HepG2 (cell line): ENCODE results near the gene TEAD4. TPM values are rescaled to one million over a fixed set of nuclear protein-coding genes. Genes with fewer than 3 reads are reported as not detected.

Experiments used
- HOMEZ ChIP-seq: IDR thresholded peaks from 2 replicates; pipeline ENCODE4 v1.6.1; 2016; ENCODE audit warnings: low read depth
- LCORL ChIP-seq, 2 experiments: fragments of 450-650 bp in 1 of 2; sonication (generic) in 1 of 2; formaldehyde crosslinking in 1 of 2; IDR thresholded peaks; 2 replicates each; pipeline versions ENCODE4 v1.5.0 to v1.6.1; 2017 to 2020; ENCODE audit warnings: antibody characterized with exemption in 1 of 2, missing genetic modification reagents in 1 of 2
- ZBTB21 ChIP-seq: sonication (generic); formaldehyde crosslinking; IDR thresholded peaks from 2 replicates; pipeline ENCODE4 v1.4.0; 2020; ENCODE audit warnings: missing genetic modification reagents
- ZBTB37 ChIP-seq: sonication (generic); formaldehyde crosslinking; IDR thresholded peaks from 2 replicates; pipeline ENCODE4 v1.4.0; 2020; ENCODE audit warnings: mild to moderate bottlenecking, missing genetic modification reagents
- ZFX ChIP-seq: sonication (generic); formaldehyde crosslinking; IDR thresholded peaks from 2 replicates; pipeline ENCODE4 v1.4.0; 2020; ENCODE audit warnings: mild to moderate bottlenecking, low read depth, missing genetic modification reagents, moderate library complexity
- ZKSCAN8 ChIP-seq: IDR thresholded peaks from 2 replicates; pipeline ENCODE4 v1.6.1; 2016; ENCODE audit warnings: borderline replicate concordance, missing genetic modification reagents, missing compliant biosample characterization
- ZNF121 ChIP-seq: sonication (generic); formaldehyde crosslinking; IDR thresholded peaks from 2 replicates; pipeline ENCODE4 v1.5.0; 2020; ENCODE audit warnings: mild to moderate bottlenecking, missing genetic modification reagents
- polyA plus RNA-seq, 8 experiments: library from polyadenylated mRNA; depleted of rRNA in 3 of 8; stranded (reverse) in 7 of 8; unstranded in 1 of 8; fragments of >200 nt; fragmentation: Illumina TruSeq in 4 of 8; extraction: Trizol in 4 of 8; gene quantifications; 2 replicates each; pipeline versions ENCODE4 v1.2.1 to v1.2.3, GENCODE V29; 2011 to 2016; ENCODE audit warnings: low read depth in 4 of 8, missing spikeins in 1 of 8, mixed read lengths in 1 of 8; ENCODE audit not compliant: insufficient read depth in 1 of 8
- total RNA-seq, 5 experiments: library from RNA; depleted of rRNA; stranded (reverse); fragments of >200 nt; fragmentation: Illumina TruSeq; extraction: Trizol; gene quantifications; 2 replicates each; pipeline ENCODE4 v1.2.3, GENCODE V29; 2016; ENCODE audit warnings: low read depth in 1 of 5
- TF ChIP-seq, protein P1 (sequence below): sonication (generic); formaldehyde crosslinking; conservative IDR thresholded peaks from 2 replicates; pipeline ENCODE4 v1.8.0; 2022; ENCODE audit warnings: mild to moderate bottlenecking, moderate library complexity, missing genetic modification reagents
- TF ChIP-seq, protein P2 (sequence below): sonication (generic); formaldehyde crosslinking; IDR thresholded peaks from 2 replicates; pipeline ENCODE4 v1.8.1; 2023; ENCODE audit warnings: mild to moderate bottlenecking, missing genetic modification reagents

The TEAD4 gene
- total and polyA plus RNA-seq, 2 of the 13 experiments (the other 11 are each of a cell fraction or from before 2014, with no cell fraction given) = 45.0 to 69.4 TPM

DNA sequence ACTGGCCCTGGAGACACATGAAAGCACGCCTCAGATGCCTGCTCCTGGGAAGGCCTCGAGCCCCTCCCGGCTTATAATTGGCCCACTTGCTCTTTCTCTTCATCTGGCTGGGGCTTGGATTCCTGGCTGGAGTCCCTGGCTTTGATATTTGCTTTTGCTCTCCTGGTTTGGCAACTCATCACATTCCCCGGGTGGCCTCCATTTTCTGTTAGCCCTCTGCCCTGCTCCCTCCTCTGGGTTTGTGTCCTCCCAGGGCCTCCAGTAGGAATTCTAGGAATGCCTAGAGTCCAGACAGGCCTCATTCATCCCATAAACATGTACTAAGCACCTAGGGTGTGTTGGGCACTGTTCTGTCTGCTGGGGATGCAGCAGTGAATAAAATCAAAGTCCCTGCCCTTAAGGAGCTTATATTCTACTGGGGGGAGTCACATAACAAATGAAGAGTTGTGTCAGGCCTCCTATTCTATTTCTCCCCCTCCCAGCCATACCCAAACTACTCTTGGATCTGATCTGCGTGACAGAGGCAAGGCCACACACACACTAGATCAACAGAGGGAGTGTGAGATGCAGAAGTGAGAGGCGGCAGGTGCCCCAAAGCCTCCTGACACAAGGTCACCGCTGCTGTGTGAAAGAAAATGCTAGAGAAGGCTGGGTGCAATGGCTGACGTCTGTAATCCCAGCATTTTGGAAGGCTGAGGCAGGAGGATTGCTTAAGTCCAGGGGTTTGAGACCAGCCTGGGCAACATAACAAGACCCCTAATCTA lies 96.7 kb downstream of the TEAD4 start (continued):
- TF ChIP-seq ZBTB21 (CRISPR knock-in tag) = no peak
- TF ChIP-seq ZNF121 (CRISPR knock-in tag) = peak; percentile 13; the same call in 1 of the 2 replicates
- TF ChIP-seq, protein P1, sequence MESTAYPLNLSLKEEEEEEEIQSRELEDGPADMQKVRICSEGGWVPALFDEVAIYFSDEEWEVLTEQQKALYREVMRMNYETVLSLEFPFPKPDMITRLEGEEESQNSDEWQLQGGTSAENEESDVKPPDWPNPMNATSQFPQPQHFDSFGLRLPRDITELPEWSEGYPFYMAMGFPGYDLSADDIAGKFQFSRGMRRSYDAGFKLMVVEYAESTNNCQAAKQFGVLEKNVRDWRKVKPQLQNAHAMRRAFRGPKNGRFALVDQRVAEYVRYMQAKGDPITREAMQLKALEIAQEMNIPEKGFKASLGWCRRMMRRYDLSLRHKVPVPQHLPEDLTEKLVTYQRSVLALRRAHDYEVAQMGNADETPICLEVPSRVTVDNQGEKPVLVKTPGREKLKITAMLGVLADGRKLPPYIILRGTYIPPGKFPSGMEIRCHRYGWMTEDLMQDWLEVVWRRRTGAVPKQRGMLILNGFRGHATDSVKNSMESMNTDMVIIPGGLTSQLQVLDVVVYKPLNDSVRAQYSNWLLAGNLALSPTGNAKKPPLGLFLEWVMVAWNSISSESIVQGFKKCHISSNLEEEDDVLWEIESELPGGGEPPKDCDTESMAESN = peak; percentile 56; the same call in 1 of the 2 replicates
- TF ChIP-seq LCORL (IDR thresholded peaks at IDR 0.05) = no peak
- peak; percentile 25; the same call in 1 of the 2 replicates for TF ChIP-seq LCORL (CRISPR knock-in tag; IDR thresholded peaks at IDR 0.05)
- no peak for TF ChIP-seq HOMEZ
- no peak for TF ChIP-seq ZBTB37 (CRISPR knock-in tag)
- TF ChIP-seq, protein P2, sequence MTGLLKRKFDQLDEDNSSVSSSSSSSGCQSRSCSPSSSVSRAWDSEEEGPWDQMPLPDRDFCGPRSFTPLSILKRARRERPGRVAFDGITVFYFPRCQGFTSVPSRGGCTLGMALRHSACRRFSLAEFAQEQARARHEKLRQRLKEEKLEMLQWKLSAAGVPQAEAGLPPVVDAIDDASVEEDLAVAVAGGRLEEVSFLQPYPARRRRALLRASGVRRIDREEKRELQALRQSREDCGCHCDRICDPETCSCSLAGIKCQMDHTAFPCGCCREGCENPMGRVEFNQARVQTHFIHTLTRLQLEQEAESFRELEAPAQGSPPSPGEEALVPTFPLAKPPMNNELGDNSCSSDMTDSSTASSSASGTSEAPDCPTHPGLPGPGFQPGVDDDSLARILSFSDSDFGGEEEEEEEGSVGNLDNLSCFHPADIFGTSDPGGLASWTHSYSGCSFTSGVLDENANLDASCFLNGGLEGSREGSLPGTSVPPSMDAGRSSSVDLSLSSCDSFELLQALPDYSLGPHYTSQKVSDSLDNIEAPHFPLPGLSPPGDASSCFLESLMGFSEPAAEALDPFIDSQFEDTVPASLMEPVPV (CRISPR knock-in tag) = no peak
- no peak for TF ChIP-seq ZKSCAN8 (CRISPR knock-in tag)
- peak; percentile 31; the same call in 1 of the 2 replicates for TF ChIP-seq ZFX (CRISPR knock-in tag)
